ENCODE results near the gene GLYATL3.

Gene GLYATL3

DNA sequence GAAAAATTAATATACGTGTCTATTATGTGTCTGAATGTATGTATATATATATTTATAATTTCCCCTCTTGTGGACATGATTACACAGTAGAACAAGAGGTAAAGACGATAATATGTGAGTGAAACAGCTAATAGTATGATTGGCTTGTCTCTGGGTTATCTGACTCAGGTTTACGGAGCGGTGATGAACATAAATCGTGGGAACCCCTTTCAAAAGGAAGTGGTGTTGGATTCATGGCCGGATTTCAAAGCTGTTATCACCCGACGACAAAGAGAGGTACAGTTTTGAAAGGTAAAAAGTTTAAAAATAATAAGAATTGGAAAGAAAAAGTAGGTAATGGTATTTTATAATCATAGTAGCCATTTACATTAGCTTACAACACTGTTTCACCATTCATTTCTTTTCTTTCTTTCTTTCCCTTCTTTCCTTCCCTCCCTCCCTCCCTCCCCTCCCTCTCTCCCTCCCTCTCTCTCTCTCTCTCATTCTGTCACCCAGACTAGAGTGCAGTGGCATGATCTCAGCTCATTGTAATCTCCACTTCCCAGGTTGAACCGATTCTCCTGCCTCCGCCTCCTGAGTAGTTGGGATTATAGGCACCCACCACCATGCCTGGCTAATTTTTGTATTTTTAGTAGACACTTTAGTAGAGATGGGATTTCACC, 15.9 kb downstream of the GLYATL3 start:
- no peak for DNase-seq (ENCODE audit: insufficient read length)
- no peak for TF ChIP-seq POLR2AphosphoS5 (IDR thresholded peaks at IDR 0.05; ENCODE audit: low read depth, low read length)
- TF ChIP-seq POLR2A (IDR thresholded peaks at IDR 0.05; ENCODE audit: low read depth, low read length) = no peak
- TF ChIP-seq TAF1 (IDR thresholded peaks at IDR 0.05; ENCODE audit: borderline replicate concordance, low read depth, low read length) = no peak
- no peak for FAIRE-seq

DNA sequence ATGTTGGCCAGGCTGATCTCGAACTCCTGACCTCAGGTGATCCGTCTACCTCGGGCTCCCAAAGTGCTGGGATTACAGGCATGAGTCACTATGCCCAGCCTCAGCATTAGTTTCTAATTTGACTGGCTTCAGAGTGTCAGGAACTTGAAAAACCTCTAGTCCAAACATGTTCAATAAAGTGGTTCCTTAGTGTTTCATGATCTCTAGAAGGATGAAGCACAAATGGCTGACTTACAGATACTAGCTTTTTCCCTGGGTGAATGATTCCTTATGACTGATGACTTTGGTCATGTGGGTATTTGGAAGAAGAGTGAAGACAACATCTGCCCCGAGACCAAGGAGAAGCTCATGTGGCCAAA, 16.4 kb downstream of the GLYATL3 start:
- DNase-seq (ENCODE audit: insufficient read length) (no peak), FAIRE-seq (no peak)
- no peak for TF ChIP-seq POLR2A (IDR thresholded peaks at IDR 0.05; ENCODE audit: low read depth, low read length)
- TF ChIP-seq POLR2AphosphoS5 (IDR thresholded peaks at IDR 0.05; ENCODE audit: low read depth, low read length) = no peak
- TF ChIP-seq TAF1 (IDR thresholded peaks at IDR 0.05; ENCODE audit: borderline replicate concordance, low read depth, low read length) = no peak

DNA sequence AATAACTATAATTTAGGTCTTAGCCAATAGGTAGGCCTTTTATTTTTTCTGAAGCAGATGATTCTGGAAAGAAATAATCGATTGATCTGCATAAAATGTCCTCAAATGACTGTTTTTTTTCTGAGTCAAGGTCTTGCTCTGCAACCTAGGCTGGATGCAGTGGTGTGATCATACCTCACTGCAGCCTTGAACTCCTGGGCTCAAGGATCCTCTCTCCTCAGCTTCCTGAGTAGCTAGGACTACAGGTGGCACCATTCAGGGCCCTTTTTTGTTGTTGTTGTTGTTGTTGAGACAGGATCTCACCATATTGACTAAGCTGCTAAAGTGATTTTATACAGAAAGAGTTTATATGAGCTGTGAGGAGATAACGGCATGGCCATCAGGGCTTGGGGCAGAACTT, 18.2 kb downstream of the GLYATL3 start:
- DNase-seq (ENCODE audit: insufficient read length) (no peak), FAIRE-seq (no peak)
- TF ChIP-seq POLR2AphosphoS5 (IDR thresholded peaks at IDR 0.05; ENCODE audit: low read depth, low read length) = no peak
- TF ChIP-seq TAF1 (IDR thresholded peaks at IDR 0.05; ENCODE audit: borderline replicate concordance, low read depth, low read length) = no peak
- no peak for TF ChIP-seq POLR2A (IDR thresholded peaks at IDR 0.05; ENCODE audit: low read depth, low read length)

DNA sequence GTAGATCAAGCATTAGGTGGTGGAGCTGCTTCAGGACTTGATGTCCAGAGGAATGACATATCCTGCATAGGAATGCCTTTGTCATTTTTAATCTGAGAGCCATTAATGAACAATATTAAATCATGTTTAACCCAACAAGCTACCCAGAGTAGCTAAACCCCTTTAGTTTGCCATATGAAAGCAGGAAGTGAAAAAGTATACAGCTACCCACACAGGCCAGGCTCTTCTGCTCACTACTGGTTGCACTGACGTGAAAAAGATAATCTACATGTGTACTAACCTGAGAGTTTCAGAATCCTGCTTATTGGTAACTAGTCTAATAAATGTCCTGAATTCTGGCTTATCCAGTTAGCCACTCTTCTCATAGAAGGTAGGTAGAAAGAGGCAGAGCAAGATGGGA, 19.9 kb downstream of the GLYATL3 start:
- no peak for FAIRE-seq
- TF ChIP-seq POLR2A (IDR thresholded peaks at IDR 0.05; ENCODE audit: low read depth, low read length) (no peak), POLR2AphosphoS5 (IDR thresholded peaks at IDR 0.05; ENCODE audit: low read depth, low read length) (no peak), TAF1 (IDR thresholded peaks at IDR 0.05; ENCODE audit: borderline replicate concordance, low read depth, low read length) (no peak)
- no peak for DNase-seq (ENCODE audit: insufficient read length)

DNA sequence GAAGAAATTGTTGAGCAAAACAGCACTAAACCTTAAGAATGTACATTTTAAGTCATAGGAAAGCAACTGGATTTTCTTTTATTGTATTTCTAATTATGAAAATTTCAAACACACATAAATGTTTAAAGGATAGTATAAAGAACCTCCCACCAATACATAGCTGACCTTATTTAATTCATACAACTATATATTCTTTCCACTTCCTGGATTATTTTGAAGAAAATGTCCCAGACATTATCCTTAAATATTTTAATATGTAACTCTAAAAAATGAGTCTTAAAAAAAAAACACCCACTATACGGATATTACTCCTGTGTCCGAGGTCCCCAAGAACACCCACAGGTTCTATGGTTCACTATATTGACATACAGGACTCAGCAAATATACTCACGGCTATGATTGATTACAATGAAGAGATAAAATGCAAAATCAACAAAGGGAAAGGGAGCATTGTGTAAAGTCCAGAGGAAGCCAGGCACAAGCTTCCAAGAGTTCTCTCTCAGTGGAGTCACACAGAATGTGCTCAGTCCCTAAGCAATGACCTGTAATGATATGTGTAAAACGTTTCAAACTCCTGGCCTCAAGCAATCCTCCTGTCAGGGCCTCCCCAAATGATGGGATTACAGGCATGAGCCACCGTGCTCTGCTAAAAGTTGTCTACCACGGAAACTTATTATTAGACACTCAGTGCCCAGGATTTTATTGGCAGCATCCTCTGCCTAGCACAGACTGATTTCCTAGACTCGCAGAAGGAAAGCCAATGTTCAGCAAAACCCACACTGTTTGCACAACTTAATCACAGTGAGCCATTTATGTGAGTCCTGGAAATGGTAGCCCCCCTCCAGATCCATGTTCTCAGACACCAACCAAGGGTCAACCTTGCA, 23.2 kb downstream of the GLYATL3 start:
- TF ChIP-seq POLR2AphosphoS5 (IDR thresholded peaks at IDR 0.05; ENCODE audit: low read depth, low read length) (no peak), POLR2A (IDR thresholded peaks at IDR 0.05; ENCODE audit: low read depth, low read length) (no peak), TAF1 (IDR thresholded peaks at IDR 0.05; ENCODE audit: borderline replicate concordance, low read depth, low read length) (no peak)
- DNase-seq (ENCODE audit: insufficient read length) = no peak
- no peak for FAIRE-seq

DNA sequence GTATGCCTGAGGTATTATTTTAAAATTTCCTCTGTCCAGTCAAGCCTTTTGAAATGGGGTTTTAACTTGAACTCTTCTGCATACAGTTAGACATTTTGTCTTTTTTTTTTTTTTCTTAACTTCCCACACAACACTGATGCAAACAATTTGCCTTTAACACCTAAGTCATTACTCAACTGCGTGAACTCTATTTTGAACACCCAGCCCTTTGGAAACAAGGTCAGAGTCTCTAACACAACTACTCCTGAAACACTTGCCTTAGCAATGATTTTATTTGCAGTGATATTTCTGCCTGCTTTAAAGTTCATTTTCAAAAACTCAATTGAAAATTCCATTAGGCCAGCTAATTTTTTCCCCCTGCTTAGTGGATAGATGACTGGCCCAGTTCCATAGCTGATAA, 24.2 kb downstream of the GLYATL3 start:
- FAIRE-seq = no peak
- no peak for DNase-seq (ENCODE audit: insufficient read length)
- no peak for TF ChIP-seq POLR2AphosphoS5 (IDR thresholded peaks at IDR 0.05; ENCODE audit: low read depth, low read length)
- TF ChIP-seq POLR2A (IDR thresholded peaks at IDR 0.05; ENCODE audit: low read depth, low read length) = no peak
- TF ChIP-seq TAF1 (IDR thresholded peaks at IDR 0.05; ENCODE audit: borderline replicate concordance, low read depth, low read length) = no peak

DNA sequence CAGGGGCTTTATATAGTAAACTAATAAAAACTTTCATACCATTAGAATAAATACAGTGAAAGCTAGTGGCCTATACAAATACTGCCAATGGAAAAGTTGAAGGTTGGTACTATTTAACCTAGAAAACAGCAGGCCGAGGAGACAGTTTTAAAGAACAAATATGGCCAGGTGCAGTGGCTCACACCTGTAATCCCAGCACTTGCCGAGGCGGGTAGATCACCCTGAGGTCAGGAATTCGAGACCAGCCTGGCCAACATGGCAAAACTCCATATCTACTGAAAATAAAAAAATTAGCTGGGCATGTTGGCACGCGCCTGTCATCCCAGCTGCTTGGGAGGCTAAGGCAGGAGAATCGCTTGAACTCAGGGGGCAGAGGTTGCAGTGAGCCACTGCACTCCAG, 24.8 kb downstream of the GLYATL3 start:
- TF ChIP-seq TAF1 (IDR thresholded peaks at IDR 0.05; ENCODE audit: borderline replicate concordance, low read depth, low read length) (no peak), POLR2AphosphoS5 (IDR thresholded peaks at IDR 0.05; ENCODE audit: low read depth, low read length) (no peak), POLR2A (IDR thresholded peaks at IDR 0.05; ENCODE audit: low read depth, low read length) (no peak)
- DNase-seq (ENCODE audit: insufficient read length) (no peak), FAIRE-seq (no peak)

DNA sequence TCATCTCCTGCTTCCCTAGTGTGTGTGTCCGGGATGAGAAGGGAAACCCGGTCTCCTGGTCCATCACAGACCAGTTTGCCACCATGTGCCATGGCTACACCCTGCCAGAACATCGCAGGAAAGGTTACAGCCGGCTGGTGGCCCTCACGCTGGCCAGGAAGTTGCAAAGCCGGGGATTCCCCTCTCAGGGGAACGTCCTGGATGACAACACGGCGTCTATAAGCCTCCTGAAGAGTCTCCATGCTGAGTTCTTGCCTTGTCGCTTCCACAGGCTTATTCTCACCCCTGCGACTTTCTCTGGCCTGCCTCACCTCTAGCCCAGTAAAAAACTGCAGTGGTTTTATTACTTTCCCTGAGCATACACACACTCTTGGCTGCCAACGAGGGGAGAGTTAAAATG, 26.9 kb downstream of the GLYATL3 start:
- no peak for FAIRE-seq
- TF ChIP-seq TAF1 (IDR thresholded peaks at IDR 0.05; ENCODE audit: borderline replicate concordance, low read depth, low read length) = no peak
- no peak for TF ChIP-seq POLR2A (IDR thresholded peaks at IDR 0.05; ENCODE audit: low read depth, low read length)
- TF ChIP-seq POLR2AphosphoS5 (IDR thresholded peaks at IDR 0.05; ENCODE audit: low read depth, low read length) = no peak
- DNase-seq (ENCODE audit: insufficient read length) = no peak

DNA sequence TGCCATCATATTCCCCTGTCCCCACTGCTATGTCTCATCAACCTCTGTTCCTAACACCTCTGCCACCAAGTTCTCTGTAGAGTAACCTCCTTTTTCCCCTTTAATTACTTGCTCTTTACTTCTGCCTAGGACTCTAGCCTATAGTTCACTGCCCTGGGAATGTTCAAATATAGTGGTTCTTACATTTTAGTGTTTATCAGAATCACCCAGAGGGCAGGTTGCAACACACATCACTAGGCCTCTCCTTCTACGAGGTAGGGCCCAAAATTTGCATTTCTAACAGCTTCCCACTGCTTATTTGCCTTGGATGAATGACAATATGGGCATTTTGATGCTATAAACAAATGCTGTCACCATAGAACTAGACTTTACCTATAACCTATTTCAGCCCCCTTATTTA, 27.6 kb downstream of the GLYATL3 start:
- TF ChIP-seq POLR2A (IDR thresholded peaks at IDR 0.05; ENCODE audit: low read depth, low read length) (no peak), TAF1 (IDR thresholded peaks at IDR 0.05; ENCODE audit: borderline replicate concordance, low read depth, low read length) (no peak), POLR2AphosphoS5 (IDR thresholded peaks at IDR 0.05; ENCODE audit: low read depth, low read length) (no peak)
- DNase-seq (ENCODE audit: insufficient read length) = no peak
- FAIRE-seq = no peak

DNA sequence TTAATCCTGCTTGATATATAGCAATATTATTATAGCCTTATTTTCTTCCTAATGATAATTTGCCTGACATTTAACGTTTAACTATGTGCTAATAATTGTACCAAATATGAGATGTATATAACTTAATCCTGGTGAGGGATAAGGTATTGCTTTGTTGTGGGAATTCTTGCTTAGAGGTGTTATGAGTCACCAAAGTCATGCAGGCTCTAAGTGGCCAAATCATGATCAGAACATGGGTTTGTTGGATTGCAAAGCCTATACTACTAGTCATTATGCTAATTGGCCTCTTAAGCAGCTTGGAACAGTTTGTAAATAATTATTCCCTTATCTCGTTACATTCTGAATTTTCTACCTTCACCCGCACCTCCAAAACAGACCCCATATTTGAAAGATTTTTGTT, 28.8 kb downstream of the GLYATL3 start:
- DNase-seq (ENCODE audit: insufficient read length) (no peak), FAIRE-seq (no peak)
- no peak for TF ChIP-seq TAF1 (IDR thresholded peaks at IDR 0.05; ENCODE audit: borderline replicate concordance, low read depth, low read length)
- no peak for TF ChIP-seq POLR2A (IDR thresholded peaks at IDR 0.05; ENCODE audit: low read depth, low read length)
- TF ChIP-seq POLR2AphosphoS5 (IDR thresholded peaks at IDR 0.05; ENCODE audit: low read depth, low read length) = no peak

DNA sequence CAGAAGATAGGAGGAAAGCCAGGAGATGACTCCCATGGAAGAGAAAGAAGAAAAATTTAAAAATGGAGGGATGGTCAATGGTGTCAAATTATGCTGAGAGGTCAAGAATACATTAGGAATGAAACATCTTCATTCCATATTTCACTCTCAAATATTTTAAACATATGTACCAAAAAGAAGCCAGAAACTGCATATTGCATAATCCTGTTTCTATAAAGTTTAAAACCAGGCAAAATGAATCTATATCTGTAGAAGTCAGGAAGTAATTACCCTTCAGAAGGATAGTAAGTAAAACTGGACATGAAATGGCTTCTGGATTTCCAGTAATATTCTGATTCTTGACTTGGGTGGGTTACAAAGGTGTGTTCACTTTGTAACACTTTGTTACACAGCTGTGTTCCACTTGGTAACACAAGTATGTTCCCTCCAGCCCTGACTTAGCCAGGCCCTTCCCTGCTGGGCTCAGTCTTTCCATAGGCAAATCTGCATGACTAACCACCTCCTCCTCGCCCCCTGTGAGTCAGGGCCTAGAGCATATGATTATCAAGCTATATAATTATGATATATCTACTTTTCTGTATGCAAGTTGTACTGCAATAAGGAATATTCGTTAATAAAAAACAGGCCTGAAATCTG, 30.5 kb downstream of the GLYATL3 start:
- TF ChIP-seq TAF1 (IDR thresholded peaks at IDR 0.05; ENCODE audit: borderline replicate concordance, low read depth, low read length) = no peak
- no peak for TF ChIP-seq POLR2A (IDR thresholded peaks at IDR 0.05; ENCODE audit: low read depth, low read length)
- no peak for TF ChIP-seq POLR2AphosphoS5 (IDR thresholded peaks at IDR 0.05; ENCODE audit: low read depth, low read length)
- FAIRE-seq (no peak), DNase-seq (ENCODE audit: insufficient read length) (no peak)

All from GM12892 (cell line).